Measurements from ENCODE around the gene PPP1R18.

Gene PPP1R18

DNA sequence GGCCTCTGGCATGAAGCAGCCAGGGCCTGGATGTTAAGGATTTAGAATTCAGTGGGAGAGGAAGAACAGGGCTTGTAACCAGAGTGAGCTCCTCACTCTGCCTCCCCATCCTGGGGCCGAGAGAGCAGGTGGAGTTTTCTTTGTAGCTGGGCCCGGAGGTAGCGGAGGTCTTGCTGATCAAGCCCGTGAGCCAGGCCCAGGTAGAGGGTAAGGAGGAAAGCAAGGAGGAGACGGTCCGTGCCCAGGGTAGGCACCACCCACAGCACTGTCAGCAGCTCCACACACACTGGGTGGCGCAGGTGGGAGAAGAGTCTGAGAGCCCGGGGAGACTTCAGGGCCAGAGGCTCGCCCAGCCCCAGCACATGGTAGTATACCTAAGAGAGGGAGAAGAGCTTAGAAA lies 2.1 kb upstream of the PPP1R18 start:
- no peak for DNase-seq

DNA sequence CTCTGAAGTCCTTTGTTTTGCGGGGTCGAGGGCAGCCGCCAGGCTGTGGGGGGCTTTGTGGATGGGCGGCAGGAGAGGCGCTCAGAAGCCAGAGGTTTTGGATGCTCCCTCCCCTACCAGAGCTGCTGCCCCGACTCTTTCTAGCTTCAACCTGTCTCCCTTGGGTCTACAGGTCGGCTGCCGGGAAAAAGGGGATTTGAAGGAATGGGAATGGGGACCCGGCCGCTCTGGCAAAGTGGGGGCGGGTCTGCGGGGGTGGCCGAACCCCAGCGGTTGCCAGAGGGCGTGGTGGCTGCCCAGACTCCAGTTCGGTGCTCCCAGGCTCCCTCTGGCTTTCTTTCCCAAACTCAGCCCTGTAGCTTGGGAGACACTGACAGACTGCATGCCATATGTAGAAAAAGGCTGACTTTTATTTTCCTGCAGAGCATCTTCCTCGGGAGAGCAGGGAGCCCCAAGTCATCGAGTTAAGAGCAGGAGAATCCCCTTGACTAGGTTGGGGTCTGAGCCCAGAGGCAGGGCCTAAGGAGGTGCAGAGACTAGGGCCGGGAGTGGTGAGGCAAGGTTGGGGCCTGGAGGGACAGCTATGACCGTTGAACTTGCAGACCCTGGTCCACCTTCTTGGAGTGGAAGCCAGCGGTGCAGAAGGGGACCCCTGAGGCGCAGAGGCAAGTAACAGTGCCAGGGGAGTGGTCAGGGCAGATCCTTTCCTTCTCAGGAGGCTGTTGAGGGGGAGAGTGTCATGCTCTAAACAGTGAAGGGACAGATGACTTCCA lies 1.4 kb upstream of the PPP1R18 start:
- DNase-seq, result peak; percentile 33

DNA sequence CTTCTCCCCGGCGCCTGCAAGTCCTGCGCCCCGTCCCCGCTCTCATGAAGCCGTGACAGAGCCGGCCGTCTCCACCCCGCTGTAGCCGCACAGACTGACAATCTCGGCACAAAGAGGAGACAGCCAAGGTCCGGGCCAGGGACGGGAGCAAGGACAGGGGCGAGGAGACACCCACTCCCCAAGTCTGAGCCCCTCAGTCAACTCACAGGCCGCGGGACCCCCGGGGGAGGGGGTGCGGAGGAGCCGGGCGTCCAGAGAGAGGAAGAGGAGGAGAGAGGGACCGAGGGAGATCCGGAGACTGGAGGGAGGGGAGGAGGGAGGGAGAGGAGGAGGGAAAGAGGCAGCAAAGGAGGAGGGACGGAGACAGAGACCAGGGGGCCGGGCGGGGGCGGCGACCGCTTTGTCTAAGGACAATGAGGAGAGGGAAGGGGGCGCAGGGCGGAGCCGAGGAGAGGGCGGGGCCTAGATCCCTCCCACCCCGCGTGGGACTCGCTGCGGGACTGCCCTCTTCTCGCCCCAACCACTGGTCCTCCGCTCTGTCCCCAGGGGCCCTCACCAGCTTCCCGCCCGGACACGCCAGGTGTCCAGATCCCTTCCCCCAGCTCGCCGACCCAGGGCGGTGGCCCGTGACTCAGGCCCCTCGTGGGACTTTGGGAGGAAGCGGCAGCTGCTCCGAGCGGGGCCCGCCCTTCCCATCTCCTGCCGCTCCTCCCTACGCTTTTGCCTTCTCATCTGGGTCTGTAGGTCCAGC lies 638 bp upstream of the PPP1R18 start:
- peak; percentile 94 for DNase-seq

DNA sequence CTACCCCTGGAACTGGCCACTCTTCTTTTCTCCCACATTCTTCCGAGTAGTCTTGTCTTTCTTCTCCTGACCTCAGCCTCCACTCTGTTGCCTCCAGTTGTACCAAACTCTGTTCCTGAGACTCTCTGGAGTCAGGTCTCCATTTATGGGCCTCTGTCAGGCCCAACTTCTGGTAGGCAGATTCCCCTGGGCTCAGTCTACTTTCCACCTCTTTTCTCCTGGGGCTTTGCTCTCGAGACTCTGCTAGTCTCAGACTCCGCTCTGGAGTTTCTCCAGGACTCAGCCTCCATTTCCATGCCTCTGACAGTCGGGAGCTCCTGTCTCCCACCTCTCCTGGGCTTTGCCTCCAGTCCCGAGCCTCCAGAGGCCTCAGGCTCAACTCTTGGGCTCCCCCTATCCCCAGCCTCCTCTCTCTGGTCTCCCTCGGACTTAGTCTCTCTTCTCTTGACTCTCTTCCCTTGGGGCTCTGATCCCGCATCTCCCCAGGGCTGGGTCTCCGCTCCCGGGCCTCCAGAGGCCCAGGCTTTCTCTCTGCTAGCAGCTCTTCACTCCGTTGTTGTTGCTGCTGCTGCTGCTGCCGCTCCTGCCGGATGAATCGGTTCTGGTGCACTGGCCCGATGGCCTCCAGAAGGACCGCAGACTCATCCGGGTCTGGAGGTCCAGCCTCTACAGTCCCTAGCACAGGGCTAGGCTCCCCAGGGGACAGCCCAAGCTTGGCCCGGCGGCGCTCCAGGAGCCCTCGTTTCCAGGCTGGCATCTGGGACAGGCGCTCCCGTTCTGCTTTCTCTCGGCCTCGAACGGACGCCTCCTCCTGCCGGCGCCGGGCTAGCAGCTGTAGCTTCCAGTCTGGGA lies 1.1 kb downstream of the PPP1R18 start:
- peak; percentile 52 for DNase-seq

DNA sequence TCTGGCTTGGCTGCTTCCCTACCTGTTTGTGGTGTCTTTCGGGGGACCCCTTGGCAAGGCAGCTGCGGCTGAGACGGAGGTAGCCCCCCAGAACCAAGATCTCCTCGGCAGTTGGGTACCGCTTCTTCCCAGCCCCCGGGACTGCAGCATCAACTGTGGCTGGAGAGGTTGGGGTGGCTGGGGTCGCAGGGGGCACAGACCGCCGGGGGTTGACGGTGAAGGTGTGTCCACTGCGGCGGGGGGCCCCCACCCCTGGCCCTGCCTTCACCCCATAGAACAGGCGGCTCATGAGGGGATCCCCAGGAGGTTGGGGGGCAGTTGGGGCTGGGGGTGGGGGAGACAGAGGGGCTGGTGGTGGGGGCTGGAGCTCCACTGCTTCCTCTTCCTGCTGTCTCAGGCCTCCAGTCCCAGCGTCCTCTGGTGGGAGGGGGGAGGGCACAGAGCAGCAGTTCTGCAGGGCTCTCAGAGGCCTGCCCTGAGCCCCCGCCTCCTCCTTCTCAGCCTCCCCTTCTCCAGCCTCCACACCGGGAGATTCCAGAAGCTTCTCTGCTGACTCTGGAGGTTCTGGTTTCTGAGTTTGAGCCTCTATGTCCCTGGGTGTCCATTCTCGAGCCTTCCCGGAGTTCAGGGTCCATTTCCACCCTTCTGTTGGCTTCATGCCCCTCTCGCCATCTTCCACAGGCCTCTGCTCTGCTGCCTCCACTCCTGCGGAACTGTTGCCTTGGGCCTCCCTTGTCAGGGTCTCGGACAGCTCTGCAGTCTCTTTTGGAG lies 1.9 kb downstream of the PPP1R18 start:
- DNase-seq, result peak; percentile 74

DNA sequence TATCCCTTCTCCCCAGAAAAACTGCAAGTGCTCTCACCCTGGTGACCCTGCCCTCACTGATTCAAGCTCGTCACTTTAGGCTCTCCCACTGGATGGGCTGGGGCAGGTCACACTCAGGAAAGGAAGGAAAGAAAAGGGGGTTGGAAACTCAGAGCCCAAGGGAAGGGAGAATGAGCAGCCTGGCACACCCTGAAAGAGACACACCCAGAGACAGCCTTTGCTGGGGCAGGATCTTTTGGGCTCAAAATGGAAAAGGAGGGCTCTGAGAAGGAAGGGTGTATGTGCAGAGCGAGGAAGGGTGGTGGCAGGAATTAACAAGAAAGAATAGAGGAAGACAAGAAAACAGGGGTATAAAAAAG lies 2.5 kb downstream of the PPP1R18 start:
- no peak for DNase-seq

DNA sequence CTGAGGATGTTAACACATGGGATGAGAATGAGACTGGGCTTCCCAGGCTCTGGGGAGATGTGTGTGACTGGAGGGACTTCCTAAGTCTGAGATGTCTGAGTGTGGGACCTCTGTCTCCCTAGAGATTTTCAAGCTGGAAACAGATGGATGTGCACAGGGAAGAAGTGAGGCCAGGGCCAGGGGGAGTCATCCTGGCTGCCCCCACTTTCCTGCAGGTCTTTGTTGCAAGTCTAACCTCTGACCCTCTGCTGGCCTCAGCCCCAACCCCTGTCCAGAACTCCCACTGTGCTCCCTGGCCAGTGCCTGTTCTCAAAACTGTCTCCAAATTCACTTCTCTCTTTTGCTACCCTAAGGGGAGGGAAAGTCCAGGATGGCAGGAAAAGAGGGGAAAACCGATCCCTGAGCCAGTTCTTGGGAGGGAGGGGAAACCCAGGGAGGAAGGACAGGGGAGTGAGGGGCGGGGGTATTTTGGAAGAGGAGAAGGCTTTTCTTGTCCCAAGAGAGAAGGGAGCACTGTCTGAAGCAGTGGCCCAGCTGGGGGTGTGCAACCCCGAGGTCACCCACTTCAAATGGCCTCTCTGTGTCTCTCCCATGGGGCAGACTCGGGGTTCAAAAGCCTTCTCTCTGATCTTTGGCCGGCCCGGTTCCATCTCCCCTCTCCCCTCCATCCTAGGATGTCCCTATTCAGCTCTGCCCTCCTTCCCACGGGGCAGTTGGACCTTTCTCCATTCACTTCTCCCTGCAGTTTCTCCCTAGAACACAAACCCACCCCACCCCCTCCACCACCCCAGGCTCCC lies 3.1 kb downstream of the PPP1R18 start:
- peak; percentile 38 for DNase-seq

DNA sequence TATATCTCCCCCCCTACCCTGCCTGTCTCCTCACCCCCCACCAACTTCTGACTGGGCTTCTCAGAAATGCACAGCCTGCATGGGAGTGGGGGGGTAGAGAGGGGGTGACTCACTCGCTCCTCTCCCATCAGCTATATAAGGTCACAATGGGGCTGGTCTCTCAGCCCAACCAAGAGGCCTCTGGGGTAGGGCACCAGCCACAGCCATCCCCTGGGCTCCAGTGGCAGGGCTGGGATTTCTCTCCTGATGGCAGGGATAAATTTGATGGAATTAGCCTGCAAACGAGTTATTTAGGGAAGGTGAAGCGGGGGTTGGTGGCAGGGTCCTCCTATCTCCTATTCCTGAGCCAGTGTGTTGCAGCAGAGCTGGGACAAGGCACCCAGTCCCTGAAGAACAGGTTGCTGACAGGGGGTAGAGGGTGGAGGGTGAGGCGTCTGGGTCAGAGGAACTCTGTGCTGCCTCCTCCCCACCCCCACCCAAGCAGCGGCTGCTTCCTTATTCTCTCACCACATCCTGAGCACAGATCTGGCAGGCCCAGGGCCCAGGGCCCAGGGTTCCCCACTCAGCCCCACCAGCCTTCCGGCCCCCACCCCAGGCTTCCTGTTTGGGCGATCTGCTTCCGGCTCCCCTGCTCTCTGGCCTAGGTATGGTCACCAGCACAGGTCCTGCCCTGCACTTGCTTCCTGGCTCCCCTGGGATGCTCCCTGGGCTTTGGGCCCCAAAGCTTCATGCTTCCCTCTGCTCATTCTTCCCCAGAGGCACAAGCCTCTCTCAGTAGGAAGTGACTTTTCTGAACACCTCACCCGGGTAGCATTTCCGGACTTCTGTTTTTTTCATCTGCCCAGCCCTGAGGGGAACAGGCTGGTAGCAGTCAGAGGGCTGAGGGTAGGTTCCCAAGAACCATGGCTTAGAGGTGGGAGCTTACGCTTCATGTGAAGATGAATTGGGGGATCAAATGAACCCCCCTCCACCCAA lies 4.0 kb downstream of the PPP1R18 start:
- peak; percentile 88 for DNase-seq

DNA sequence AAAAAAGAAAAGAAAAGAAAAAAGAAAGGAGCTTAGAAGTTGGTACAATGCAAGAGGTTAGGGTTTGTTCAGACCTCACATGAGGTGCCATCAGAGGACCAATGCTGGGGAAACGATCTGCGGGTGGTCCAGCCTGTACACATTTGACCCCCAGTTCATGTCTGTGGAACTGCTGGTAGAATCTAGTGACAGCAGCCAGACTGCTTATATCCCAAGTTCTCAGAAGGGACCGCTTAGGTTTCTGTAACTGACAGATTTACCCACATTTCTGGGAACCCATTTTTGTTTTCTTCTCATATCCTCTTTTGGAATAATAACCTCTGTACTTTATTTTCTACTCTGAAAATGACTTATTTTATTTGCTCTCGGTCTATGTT lies 4.7 kb downstream of the PPP1R18 start:
- no peak for DNase-seq

DNA sequence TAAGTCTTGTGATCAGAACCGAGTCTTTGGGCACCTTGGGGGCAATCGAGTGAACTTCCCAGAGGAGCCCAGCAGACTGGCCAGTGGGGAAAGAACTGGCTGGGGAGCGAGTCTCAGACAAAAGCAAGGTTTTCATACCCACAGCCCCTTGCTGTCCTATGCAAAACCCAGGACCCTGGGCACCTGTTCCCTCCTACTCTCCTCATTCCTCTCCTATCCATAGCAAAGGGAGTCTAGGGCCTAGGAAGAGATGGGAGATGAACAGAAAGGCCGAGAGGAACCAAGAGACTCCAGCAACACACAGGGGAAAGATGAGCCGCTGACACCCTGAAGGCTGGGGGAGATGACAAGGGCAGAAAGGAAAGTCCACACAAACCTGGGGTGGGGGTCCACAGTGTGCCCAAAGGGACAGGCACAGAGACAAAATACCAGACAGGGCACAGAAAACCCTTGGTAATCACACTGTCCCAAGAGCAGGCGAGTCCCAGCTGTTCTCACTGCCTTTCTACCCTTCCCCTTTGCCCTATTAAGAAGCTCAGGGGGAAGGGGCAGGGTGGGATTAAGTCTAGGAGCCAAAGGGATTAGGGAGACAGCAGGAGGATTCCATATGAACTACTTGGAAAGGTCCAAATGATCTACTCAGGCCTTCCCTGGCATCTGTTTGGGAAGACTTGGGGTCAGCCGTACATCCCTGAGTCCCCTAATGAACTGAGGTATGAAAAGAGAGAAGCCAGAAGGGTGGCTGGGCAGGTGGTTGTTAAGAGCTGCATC lies 6.5 kb downstream of the PPP1R18 start:
- peak; percentile 32 for DNase-seq

DNA sequence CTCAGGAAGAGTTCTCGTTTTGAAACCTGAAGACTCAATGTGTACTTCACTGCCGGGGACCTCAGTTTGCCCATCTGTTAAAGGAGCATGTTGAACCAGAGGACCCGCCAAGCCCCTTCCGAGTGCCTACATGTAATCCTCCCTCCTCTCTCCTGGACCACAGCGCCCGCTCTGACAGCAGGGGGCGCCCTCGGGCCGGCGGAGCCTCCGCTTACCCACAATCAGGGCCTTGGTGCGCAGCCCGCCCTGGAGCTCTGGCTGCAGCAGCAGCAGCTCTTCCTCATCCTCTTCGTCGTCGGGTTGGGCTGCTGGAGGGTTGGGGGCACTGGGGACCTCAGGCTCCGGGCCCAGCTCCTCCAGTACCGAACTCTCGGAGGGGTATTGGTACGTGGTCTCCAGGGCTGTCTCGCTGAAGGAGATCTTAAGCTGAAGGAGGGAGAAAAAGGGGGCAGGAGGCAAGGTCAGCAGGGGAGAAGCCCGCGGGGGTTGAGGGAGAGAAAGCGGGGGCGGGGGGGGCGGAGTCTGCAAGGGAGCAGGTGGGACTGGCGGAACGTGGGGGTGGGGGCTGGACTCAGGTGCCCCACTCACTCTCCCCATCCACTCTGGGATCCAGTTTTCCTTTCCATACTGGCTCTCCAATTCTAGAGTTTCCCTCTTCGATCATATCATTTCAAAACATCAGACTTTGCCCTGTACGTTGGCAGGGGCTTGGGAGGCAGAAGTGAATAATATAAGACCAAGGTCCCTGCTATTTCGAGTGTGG lies 7.3 kb downstream of the PPP1R18 start:
- peak; percentile 95 for DNase-seq

DNA sequence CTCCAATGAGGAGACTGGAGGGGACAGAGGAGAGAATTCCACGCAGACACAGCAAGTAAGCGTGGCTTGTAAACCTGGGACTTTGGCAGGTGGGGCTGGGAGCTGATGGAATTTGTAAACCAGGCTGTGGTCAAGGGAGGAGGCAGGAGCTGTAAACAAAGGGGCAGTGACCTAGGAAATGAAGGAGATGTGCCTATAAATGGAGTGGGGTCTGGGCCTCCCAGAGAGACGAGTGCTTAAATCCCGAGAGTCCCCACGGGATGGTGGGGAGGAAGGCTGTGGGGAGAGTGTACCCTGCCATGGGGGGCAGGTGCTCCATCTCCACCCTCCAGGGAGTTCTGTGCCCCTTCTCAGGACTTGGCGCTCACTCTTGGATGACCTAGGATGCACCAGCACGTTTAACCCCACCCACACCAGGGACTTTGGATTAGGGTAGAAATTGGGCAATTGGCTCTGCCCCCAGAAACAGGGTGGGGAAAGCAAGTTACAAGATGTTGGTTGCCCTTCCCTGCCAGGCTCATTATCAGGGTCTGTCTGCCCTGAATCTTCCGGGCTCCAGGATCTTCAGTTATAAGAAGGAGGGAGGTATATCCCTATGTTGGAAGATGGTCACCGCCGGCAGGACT lies 9.7 kb downstream of the PPP1R18 start:
- no peak for DNase-seq

DNA sequence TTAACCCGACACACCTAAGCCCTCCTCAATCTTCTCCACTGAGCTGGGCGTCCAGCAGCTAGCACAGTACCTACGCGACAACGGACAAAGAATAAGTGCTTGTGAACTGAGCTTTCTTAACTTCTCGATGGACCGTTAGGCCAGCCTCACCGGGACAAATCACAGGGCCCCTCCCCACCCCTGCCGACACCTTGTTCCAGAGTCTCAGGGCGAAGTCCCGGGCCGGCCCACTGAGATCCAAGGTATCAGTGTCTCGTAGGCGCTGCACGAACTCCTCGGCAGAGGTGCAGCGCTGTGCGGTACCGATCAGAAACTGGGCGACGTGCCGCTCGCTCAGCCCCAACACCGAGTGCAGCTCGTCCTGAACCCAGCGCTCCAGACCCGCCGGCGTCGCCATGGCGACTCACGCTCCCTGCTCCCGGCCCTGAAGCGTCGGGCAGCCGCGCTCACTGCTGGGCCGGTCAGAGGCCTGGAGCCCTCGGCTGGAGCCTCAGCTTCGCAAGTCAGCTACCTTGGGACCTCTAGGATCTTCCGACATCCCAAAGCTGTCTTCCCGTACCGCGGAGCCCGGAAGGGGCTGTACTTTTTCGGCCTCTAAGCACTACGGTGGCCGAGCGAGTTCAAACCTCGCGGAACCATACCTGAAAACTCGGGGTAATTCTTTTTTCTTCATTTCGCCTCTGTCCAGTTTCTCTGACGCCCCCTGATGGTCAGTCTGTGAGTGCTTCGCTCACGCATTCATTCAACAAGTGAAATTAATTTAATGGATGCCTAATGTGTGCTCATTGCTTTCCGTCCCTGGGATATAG lies 13.8 kb downstream of the PPP1R18 start, which contains the start of gene DHX16:
DHX16 (minus strand) TSS at position 562 of the 809 bp plus-strand sequence; CDS start at position 397, 165 bp downstream.
- DNase-seq, result peak; percentile 94

DNA sequence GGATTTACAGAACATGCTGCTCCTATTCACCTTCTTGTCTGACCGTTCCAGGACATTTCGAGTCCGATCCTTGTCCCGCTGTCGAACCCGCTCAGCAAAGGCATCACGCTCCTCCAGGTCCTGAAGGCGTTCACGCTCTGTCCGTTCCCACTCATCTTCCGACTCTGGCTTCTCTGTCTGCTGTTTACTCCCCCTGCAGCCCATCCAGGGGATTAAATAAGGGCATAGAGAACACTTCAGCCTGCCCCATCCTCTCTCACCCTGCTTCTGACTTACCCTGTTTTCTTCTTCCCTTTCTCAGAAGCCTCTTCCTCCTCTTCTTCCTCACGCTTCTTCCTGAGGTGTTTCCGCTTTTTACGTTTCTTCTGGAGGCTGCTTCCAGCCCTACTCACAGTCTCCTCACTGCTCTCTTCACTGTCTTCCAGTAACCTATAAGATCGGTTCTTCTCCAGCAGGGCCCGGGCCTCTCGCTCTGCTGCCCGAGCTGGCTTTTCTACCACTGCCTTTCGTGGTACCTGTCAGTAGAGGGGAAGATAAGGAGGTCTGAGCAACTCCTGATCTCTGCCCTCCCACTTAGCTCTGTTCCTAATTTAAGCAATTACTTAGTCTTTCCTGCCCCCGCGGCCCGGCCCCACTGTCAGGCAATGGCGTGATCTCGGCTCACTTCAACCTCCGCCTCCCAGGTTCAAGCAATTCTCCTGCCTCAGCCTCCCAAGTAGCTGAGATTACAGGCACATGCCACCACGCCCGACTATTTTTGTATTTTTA lies 15.5 kb downstream of the PPP1R18 start:
- no peak for DNase-seq

DNA sequence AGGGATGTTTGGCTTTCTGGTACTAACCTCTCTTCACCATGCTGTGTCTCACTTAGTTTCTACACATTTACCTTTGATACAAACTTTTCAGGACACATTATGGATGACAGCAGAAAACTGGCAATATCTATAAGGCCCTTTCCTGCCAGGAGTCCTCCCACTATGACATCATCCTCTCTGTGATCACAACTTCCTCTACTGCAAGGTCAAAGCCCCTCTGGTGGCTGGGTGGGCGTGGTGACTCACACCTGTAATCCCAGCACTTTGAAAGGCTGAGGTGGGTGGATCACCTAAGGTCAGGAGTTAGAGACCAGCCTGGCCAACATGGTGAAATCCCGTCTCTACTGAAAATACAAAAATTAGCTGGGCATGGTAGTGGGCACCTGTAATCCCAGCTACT lies 20.1 kb downstream of the PPP1R18 start:
- DNase-seq, result peak; percentile 80

DNA sequence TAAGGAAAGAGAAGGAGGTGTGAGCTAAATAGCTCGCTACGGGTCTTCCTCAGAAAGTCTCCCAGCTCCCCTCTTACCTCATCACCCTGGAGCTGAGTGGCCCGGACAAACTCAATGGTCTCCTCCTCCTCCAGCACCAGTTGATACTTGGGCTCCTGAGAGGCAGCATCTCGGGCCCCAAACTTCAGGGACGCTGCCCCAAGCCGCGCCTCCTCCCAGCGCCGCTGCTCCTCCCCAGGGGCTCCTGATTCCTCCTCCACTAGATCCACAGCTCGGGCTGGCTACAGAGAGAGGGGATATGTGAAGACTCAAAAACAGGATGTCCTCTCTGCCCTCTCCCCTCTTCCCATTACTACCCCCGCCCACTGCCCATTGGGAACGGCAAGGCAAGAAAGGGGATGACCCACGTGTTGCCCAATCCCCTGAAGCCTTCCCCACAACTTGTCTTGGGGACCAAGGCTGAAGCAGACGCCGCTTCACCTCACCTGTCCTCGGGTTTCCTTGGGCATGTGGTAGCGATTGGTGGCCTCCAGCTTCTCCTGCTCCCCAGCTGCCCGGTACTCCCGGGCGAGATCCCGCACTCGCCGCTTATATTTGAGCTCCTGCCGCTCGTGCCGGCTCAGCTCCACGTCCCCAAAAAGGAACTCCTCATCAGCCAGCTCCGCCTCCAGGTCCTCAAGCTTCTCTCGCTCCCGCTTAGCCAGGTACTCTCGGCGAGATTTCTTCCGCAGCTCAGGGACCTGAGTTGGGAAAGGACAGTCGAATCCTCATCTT lies 21.3 kb downstream of the PPP1R18 start:
- DNase-seq, result no peak
